NCI-H1436 (cell line): ENCODE results near the gene CHERP.

ENCODE experiments used
- DNase-seq: peaks from one replicate; lab custom pipeline; 2025; lab: John Stamatoyannopoulos, UW

The CHERP gene

GRCh38 chr19:16542910-16543472, 754 bp upstream of the CHERP start:
- DNase-seq: no peak

GRCh38 chr19:16541526-16542044, 652 bp downstream of the CHERP start:
- DNase-seq: no peak

- DNase-seq: no peak
These were observed 1.3 kb downstream of the CHERP start for GRCh38 chr19:16540948-16541347.

GRCh38 chr19:16537111-16537510, 5.1 kb downstream of the CHERP start:
- no peak for DNase-seq

GRCh38 chr19:16536130-16536529, 6.1 kb downstream of the CHERP start:
- no peak for DNase-seq

GRCh38 chr19:16535381-16535780, 6.9 kb downstream of the CHERP start:
- no peak for DNase-seq

GRCh38 chr19:16532440-16533234, 9.6 kb downstream of the CHERP start:
- DNase-seq: no peak

- DNase-seq: no peak
These were observed 10.9 kb downstream of the CHERP start for GRCh38 chr19:16531380-16531669.

- DNase-seq: no peak
These were observed 11.5 kb downstream of the CHERP start for GRCh38 chr19:16530540-16531379.

- no peak for DNase-seq
These were observed 12.6 kb downstream of the CHERP start for GRCh38 chr19:16529466-16530144.

GRCh38 chr19:16527971-16528521, 14.2 kb downstream of the CHERP start:
- DNase-seq: no peak

GRCh38 chr19:16527334-16527935, 14.8 kb downstream of the CHERP start:
- DNase-seq: no peak

GRCh38 chr19:16525751-16526481, 16.3 kb downstream of the CHERP start:
- no peak for DNase-seq

- DNase-seq: no peak
These were observed 17.1 kb downstream of the CHERP start for GRCh38 chr19:16524991-16525734.

GRCh38 chr19:16522559-16523377, 19.5 kb downstream of the CHERP start:
- no peak for DNase-seq

- DNase-seq: no peak
These were observed 20.4 kb downstream of the CHERP start for GRCh38 chr19:16521715-16522289.

GRCh38 chr19:16520986-16521624, 21.1 kb downstream of the CHERP start:
- DNase-seq: no peak
